CD4-positive, alpha-beta memory T cell (primary cell): ENCODE measurements around the gene MRM1. TPM values are rescaled to one million over a fixed set of nuclear protein-coding genes. Genes with fewer than 3 reads are reported as not detected.

Source experiments
- CTCF ChIA-PET: fragments of 350-600 bp; sonication (Branson Sonifier 250); formaldehyde crosslinking; loops from one replicate; lab custom pipeline; 2021; ENCODE audit warnings: inconsistent platforms; ENCODE audit not compliant: partially characterized antibody; lab: Charles Lee
- POLR2A ChIA-PET: fragments of 350-600 bp; sonication (Branson Sonifier 250); formaldehyde crosslinking; loops from one replicate; lab custom pipeline; 2021; ENCODE audit not compliant: partially characterized antibody; lab: Charles Lee
- DNase-seq, 5 donors: peaks; one replicate each; pipeline versions ENCODE4 v3.0.0 to v3.0.0-alpha.2; 2020 to 2022; ENCODE audit warnings: mixed read lengths in 1 of 5
- H3K27ac ChIP-seq: one replicate; pipeline ENCODE4 v1.7.0; 2013; ENCODE audit warnings: low read depth, low read length
- H3K27me3 ChIP-seq: 2 replicates; pipeline ENCODE4 v1.7.0; 2013; ENCODE audit warnings: mild to moderate bottlenecking, low read length, moderate library complexity; ENCODE audit not compliant: insufficient read depth
- H3K36me3 ChIP-seq: 2 replicates; pipeline ENCODE4 v1.7.0; 2013; ENCODE audit warnings: mild to moderate bottlenecking, low read length, moderate library complexity; ENCODE audit not compliant: insufficient read depth
- H3K4me1 ChIP-seq: 2 replicates; pipeline ENCODE4 v1.7.0; 2013; ENCODE audit warnings: mild to moderate bottlenecking, low read length, moderate library complexity; ENCODE audit not compliant: insufficient read depth
- H3K4me3 ChIP-seq, 2 donors: one replicate each; pipeline ENCODE4 v1.7.0; 2013; ENCODE audit warnings: low read length in 2 of 2, mild to moderate bottlenecking in 1 of 2
- H3K9me3 ChIP-seq, 2 donors: one replicate each; pipeline ENCODE4 v1.7.0; 2013; ENCODE audit warnings: low read length in 2 of 2, control low read depth in 1 of 2; ENCODE audit not compliant: control insufficient read depth in 1 of 2
- H3K27ac Mint-ChIP-seq, 7 donors: one replicate each; pipeline ENCODE4 v1.8.0; 2020 to 2021; ENCODE audit warnings: mixed read lengths in 7 of 7, mild to moderate bottlenecking in 6 of 7, inconsistent platforms in 3 of 7, moderate library complexity in 3 of 7
- H3K27me3 Mint-ChIP-seq, 2 donors: one replicate each; pipeline ENCODE4 v1.8.0; 2020 to 2021; ENCODE audit warnings: mixed read lengths in 2 of 2
- H3K36me3 Mint-ChIP-seq, 2 donors: one replicate each; pipeline ENCODE4 v1.8.0; 2020 to 2021; ENCODE audit warnings: mixed read lengths in 2 of 2, inconsistent platforms in 1 of 2, mild to moderate bottlenecking in 1 of 2
- H3K4me1 Mint-ChIP-seq, 4 donors: one replicate each; pipeline ENCODE4 v1.8.0; 2020 to 2021; ENCODE audit warnings: mixed read lengths in 4 of 4, mild to moderate bottlenecking in 1 of 4
- H3K4me3 Mint-ChIP-seq, 8 donors: one replicate each; pipeline ENCODE4 v1.8.0; 2020 to 2021; ENCODE audit warnings: mixed read lengths in 8 of 8, mild to moderate bottlenecking in 7 of 8, moderate library complexity in 6 of 8, inconsistent platforms in 3 of 8
- H3K9me3 Mint-ChIP-seq, 8 donors: one replicate each; pipeline ENCODE4 v1.8.0; 2020 to 2021; ENCODE audit warnings: mixed read lengths in 8 of 8, mild to moderate bottlenecking in 5 of 8, inconsistent platforms in 3 of 8, moderate library complexity in 1 of 8
- intact Hi-C: fragments of 100-400 bp; cut with micrococcal nuclease; formaldehyde crosslinking; loops from one replicate; pipeline ENCODE4 v1.15.1; 2023
- polyA plus RNA-seq, 2 donors: library from polyadenylated mRNA; unstranded; fragments of 300-500 nt; fragmentation: Illumina TruSeq; gene quantifications; one replicate each; pipeline ENCODE4 v1.2.3, GENCODE V29; 2021
- total RNA-seq, 2 experiments: library from RNA; stranded (reverse); gene quantifications; one replicate each; pipeline ENCODE4 v1.2.3, GENCODE V29; 2021

Gene MRM1
- total and polyA plus RNA-seq, 4 experiments from 2014 or later, result 1.7 to 13.3 (median 8.1) TPM

GRCh38 chr17:36653374-36653773 lies 52.0 kb downstream of the MRM1 start:
- H3K4me3 ChIP-seq, result no peak overlapping the region
- H3K9me3 ChIP-seq, result no peaks in the 10 kb centered on the region
- ChIA-PET POLR2A (no interaction called here), CTCF (no interaction called here)
- peaks cover 4 to 6% (median 5%) of the 10 kb centered on the region in 4 donors for H3K4me1 Mint-ChIP-seq
- peaks cover 31 to 50% of the 10 kb centered on the region in 2 donors for H3K27me3 Mint-ChIP-seq
- no peak overlapping the region for H3K27ac Mint-ChIP-seq
- H3K4me3 Mint-ChIP-seq, result no peak overlapping the region
- peaks cover 10% of the 10 kb centered on the region for H3K27me3 ChIP-seq
- no peaks in the 10 kb centered on the region for H3K36me3 Mint-ChIP-seq
- no peak for DNase-seq
- peaks cover 12% of the 10 kb centered on the region for H3K4me1 ChIP-seq
- intact Hi-C loops, result no loop called here
- H3K27ac ChIP-seq, result no peak overlapping the region
- H3K36me3 ChIP-seq, result no peaks in the 10 kb centered on the region
- no peaks in the 10 kb centered on the region for H3K9me3 Mint-ChIP-seq

DNA sequence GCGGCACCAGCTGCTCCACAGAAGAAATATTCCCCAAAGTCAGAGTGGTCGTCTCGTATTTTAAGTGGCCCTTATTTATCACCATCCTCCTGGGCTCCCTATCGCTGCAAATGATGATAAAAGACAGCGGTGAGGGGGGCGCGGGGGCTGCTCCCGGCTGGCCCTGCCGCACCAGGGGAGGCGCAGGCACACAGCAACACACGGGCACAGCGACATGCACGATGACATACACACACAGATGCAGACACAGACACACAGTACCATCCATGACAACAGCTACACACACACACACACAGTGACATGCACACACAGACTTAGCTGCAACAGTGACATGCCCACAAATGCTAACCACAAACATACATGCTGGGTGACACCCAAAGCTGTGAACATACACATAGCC lies 52.5 kb downstream of the MRM1 start:
- Mint-ChIP-seq H3K36me3 (no peaks in the 10 kb centered on the region), H3K9me3 (no peaks in the 10 kb centered on the region)
- intact Hi-C loops, result no loop called here

GRCh38 chr17:36655726-36656125 lies 54.3 kb downstream of the MRM1 start:
- no peak for DNase-seq
- CTCF ChIA-PET, result interaction anchor here (0.8 to 1.8 kb wide), 5 partner anchors 8 to 52 kb away, joined by 3 to 6 read pairs (median 3); no protein-coding TSS in a partner anchor
- H3K27me3 Mint-ChIP-seq, result peaks cover 27 to 47% of the 10 kb centered on the region in 2 donors
- H3K36me3 ChIP-seq, result no peaks in the 10 kb centered on the region
- H3K27ac Mint-ChIP-seq, result peak overlapping the region in 2 of 7 donors; percentile 21 to 43
- peaks cover 10% of the 10 kb centered on the region for H3K27me3 ChIP-seq
- no peaks in the 10 kb centered on the region for H3K9me3 Mint-ChIP-seq
- POLR2A ChIA-PET, result no interaction called here
- peaks cover 4 to 6% (median 5%) of the 10 kb centered on the region in 4 donors for H3K4me1 Mint-ChIP-seq
- H3K4me3 ChIP-seq, result no peak overlapping the region
- H3K9me3 ChIP-seq, result no peaks in the 10 kb centered on the region
- intact Hi-C loops, result no loop called here
- peaks cover 12% of the 10 kb centered on the region for H3K4me1 ChIP-seq
- no peak overlapping the region for H3K27ac ChIP-seq
- no peak overlapping the region for H3K4me3 Mint-ChIP-seq
- no peaks in the 10 kb centered on the region for H3K36me3 Mint-ChIP-seq

More for the DNA sequence above, 52.5 kb downstream of the MRM1 start:
- Mint-ChIP-seq H3K4me1 (peaks cover 4 to 6% (median 5%) of the 10 kb centered on the region in 4 donors), H3K27me3 (peaks cover 29 to 50% of the 10 kb centered on the region in 2 donors), H3K27ac (no peak overlapping the region), H3K4me3 (no peak overlapping the region)
- POLR2A ChIA-PET, result no interaction called here
- no peaks in the 10 kb centered on the region for H3K36me3 ChIP-seq
- DNase-seq, result no peak
- CTCF ChIA-PET, result no interaction called here
- no peak overlapping the region for H3K4me3 ChIP-seq
- no peak overlapping the region for H3K27ac ChIP-seq
- peaks cover 12% of the 10 kb centered on the region for H3K4me1 ChIP-seq
- H3K27me3 ChIP-seq, result peaks cover 10% of the 10 kb centered on the region
- no peaks in the 10 kb centered on the region for H3K9me3 ChIP-seq

DNA sequence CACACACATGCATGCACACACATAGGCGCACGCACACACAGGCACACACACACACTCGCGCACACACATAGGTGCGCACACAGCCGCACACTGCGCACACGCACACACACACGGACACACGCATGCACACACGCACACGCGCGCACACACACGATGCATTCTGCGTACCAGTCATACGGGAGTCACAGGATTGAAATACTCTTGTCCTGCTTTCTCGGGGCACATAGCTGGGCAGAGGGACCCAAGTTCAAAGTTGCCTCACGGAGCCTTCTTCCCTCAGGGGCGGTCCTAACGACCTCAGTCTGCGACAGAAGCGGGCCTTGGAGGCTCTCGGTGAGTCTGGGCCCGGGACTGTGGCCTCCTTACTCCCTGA lies 56.0 kb downstream of the MRM1 start:
- Mint-ChIP-seq H3K36me3 (no peaks in the 10 kb centered on the region), H3K9me3 (no peaks in the 10 kb centered on the region), H3K4me3 (peak overlapping the region in 7 of 8 donors; percentile 7 to 73 (median 60)), H3K4me1 (peaks cover 4 to 6% (median 5%) of the 10 kb centered on the region in 4 donors), H3K27me3 (peaks cover 24 to 42% of the 10 kb centered on the region in 2 donors), H3K27ac (peak overlapping the region in 1 of 7 donors; percentile 8)
- Histone ChIP-seq H3K9me3 (no peaks in the 10 kb centered on the region), H3K4me3 (no peak overlapping the region), H3K27ac (no peak overlapping the region), H3K36me3 (no peaks in the 10 kb centered on the region), H3K27me3 (peaks cover 10% of the 10 kb centered on the region), H3K4me1 (peaks cover 12% of the 10 kb centered on the region)
- CTCF ChIA-PET, result interaction anchor here (1.2 to 1.7 kb wide), 2 partner anchors 50 to 54 kb away, joined by 3 to 5 read pairs; no protein-coding TSS in a partner anchor
- DNase-seq, result no peak
- intact Hi-C loops, result no loop called here
- POLR2A ChIA-PET, result no interaction called here

DNA sequence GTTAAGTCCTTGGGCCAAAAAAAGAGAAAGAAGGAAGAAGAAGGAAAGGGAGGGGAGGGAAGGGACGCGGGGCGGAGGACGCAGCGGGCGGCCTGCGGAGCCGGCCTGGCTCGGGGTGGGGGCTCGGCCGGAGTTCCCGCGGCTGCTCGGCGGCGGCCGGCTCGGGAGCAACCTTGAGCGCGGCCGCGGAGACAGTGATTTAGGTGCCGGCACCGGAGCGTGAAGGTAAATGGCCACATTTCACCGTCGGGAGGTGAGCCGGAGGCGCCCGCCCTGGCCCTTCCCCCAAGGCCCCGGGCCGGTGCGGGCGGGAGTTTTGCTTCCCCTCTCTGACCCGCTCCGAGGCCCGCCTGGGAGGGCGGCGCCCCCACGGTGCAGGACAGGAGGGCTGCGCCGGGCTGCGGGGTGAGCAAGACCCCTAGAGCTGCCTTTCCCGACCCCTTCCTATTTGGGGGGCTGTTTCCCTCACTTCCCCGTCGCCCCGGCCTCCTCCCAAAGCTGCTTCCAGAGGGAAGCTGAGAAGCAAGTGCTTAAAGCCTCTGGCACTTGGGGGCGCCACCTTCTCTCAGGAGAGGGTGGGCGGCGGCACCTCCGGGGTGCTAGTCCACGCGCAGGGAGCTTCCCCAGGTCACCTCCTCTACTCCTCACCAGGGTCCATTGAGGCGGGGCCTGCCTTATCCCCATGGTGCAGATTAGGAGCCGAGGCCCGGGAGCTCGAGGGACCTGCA lies 56.5 kb downstream of the MRM1 start:
- ChIA-PET POLR2A (no interaction called here), CTCF (interaction anchor here (1.0 to 1.7 kb wide), 3 partner anchors 49 to 389 kb away, joined by 3 to 5 read pairs (median 3); no protein-coding TSS in a partner anchor)
- Histone ChIP-seq H3K9me3 (no peaks in the 10 kb centered on the region), H3K4me1 (peaks cover 12% of the 10 kb centered on the region), H3K36me3 (no peaks in the 10 kb centered on the region), H3K4me3 (no peak overlapping the region), H3K27ac (no peak overlapping the region), H3K27me3 (peaks cover 10% of the 10 kb centered on the region)
- no peak for DNase-seq
- peaks cover 4 to 6% (median 5%) of the 10 kb centered on the region in 4 donors for H3K4me1 Mint-ChIP-seq
- intact Hi-C loops, result no loop called here
- H3K9me3 Mint-ChIP-seq, result no peaks in the 10 kb centered on the region
- H3K4me3 Mint-ChIP-seq, result peak overlapping the region in 7 of 8 donors; percentile 25 to 77 (median 67)
- H3K27me3 Mint-ChIP-seq, result peaks cover 24 to 41% of the 10 kb centered on the region in 2 donors
- H3K36me3 Mint-ChIP-seq, result no peaks in the 10 kb centered on the region
- no peak overlapping the region for H3K27ac Mint-ChIP-seq

Other genes with a start within 250 kb of the MRM1 start
- gene TBC1D3H, start 213.1 kb upstream of the MRM1 start, total RNA-seq, result not detected
- not detected for gene TBC1D3H, start 213.1 kb upstream of the MRM1 start, polyA plus RNA-seq
- gene ZNHIT3, start 114.9 kb upstream of the MRM1 start, total RNA-seq, result 10 to 100 TPM; 66.6 to 68.3 TPM
- gene ZNHIT3, start 114.9 kb upstream of the MRM1 start, polyA plus RNA-seq, result 10 to 100 TPM; 87.6 to 94.6 TPM
- 10 to 100 TPM; 79.2 to 85.8 TPM for gene MYO19, start 66.7 kb upstream of the MRM1 start, total RNA-seq
- 1 to 10 TPM; 4.7 to 7.4 TPM for gene MYO19, start 66.7 kb upstream of the MRM1 start, polyA plus RNA-seq
- 1 to 10 TPM; 4.7 to 5.1 TPM for gene PIGW, start 66.6 kb upstream of the MRM1 start, total RNA-seq
- gene PIGW, start 66.6 kb upstream of the MRM1 start, polyA plus RNA-seq, result 10 to 100 TPM in 1 of 2 donors, 1 to 10 TPM in 1; 5.3 to 14.2 TPM
- gene GGNBP2, start 56.7 kb upstream of the MRM1 start, total RNA-seq, result 100 to 1,000 TPM; 140 to 143 TPM
- 10 to 100 TPM; 45.5 to 85.3 TPM for gene GGNBP2, start 56.7 kb upstream of the MRM1 start, polyA plus RNA-seq
- 1 to 10 TPM; 7.2 to 7.8 TPM for gene DHRS11, start 9.7 kb upstream of the MRM1 start, total RNA-seq
- 1 to 10 TPM; 3.6 to 4.0 TPM for gene DHRS11, start 9.7 kb upstream of the MRM1 start, polyA plus RNA-seq